GM18909 (cell line): ENCODE data around the gene CXXC5.

Source experiments
- ATAC-seq: cut with Tn5 transposase; IDR thresholded peaks from one replicate; pipeline ENCODE4 v1.9.1; 2021; ENCODE audit warnings: mild to moderate bottlenecking; ENCODE audit not compliant: unreplicated experiment, poor library complexity

CXXC5 gene

GRCh38 chr5:139732019-139732418, 83.9 kb downstream of the CXXC5 start:
- ATAC-seq = no peak

- ATAC-seq = no peak
These were observed 85.0 kb downstream of the CXXC5 start for GRCh38 chr5:139733010-139733688.
